Vagina (tissue), 2 donors: Measurements from ENCODE around the gene CYP21A2.

ENCODE experiments used
- CTCF ChIP-seq, 3 experiments: fragments of 450-650 bp in 2 of 3; fragments of 200-600 bp in 1 of 3; sonication (generic) in 1 of 3; IDR thresholded peaks; one replicate each; pipeline ENCODE4 v1.5.1; 2017 to 2019; ENCODE audit warnings: antibody characterized with exemption in 3 of 3, mild to moderate bottlenecking in 2 of 3, moderate library complexity in 2 of 3
- POLR2A ChIP-seq, 2 donors: fragments of 450-650 bp; IDR thresholded peaks; one replicate each; pipeline ENCODE4 v1.6.1; 2017; ENCODE audit warnings: antibody characterized with exemption in 2 of 2, mild to moderate bottlenecking in 2 of 2, moderate library complexity in 2 of 2
- POLR2AphosphoS5 ChIP-seq, 2 donors: sonication (generic); formaldehyde crosslinking; IDR thresholded peaks; one replicate each; pipeline ENCODE4 v1.9.0; 2017; ENCODE audit warnings: antibody characterized with exemption in 2 of 2, mild to moderate bottlenecking in 2 of 2, low read depth in 1 of 2; ENCODE audit not compliant: insufficient read depth in 1 of 2

DNA sequence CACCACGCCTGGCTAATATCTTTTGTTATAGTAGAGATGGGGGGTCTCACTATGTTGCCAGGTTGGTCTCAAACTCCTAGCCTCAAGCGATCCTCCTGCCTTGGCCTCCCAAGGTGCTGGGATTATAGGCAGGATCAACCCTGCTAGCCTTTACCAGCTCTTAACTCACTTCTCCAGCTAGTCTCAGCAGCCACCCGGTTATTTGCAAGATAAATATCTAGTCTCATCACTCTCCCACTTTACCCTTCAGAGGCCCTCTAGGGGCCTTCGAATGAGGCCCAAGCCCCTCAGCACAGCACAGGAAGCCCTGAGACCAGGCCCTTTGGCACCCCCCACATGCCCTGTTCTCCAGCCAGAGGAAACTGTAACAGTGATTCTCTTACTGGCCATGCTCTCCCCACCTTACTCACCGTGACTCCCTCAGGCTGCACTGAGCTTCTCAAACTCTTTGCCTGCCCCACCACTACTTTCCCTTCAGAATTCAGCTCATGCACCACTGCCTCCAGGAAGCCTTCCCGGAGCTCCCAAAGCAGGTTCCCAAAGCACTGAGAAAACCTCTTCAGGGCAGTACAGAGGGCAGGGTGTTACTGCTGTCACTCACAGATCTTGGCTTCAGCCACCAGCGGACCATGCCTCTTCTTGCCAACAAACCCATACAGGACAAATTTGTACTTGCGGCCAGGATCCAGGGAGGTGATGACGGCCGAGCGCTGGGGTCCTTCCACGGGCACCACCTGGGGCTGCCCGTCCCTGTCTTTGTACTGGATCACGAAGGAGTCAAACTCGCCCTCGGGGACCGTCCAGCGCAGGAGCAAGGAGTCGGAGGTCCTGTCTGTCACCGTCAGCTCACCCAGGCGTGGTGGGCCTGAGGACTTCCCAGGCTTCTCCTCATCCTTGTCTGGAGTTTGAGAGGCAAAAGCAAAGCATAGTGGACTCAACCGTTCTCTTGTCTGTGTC is 45.9 kb downstream of the CYP21A2 start:
- no peak for TF ChIP-seq CTCF (IDR thresholded peaks at IDR 0.05)
- no peak for TF ChIP-seq POLR2A (IDR thresholded peaks at IDR 0.05)
- no peak for TF ChIP-seq POLR2AphosphoS5 (IDR thresholded peaks at IDR 0.05; ENCODE audit: insufficient read depth in 1 of 2, low read depth in 1 of 2)
